ENCODE results near the gene DLX4.

The DLX4 gene

GRCh38 chr17:49970498-49970897 lies 1.5 kb downstream of the DLX4 start:
- no peak for DNase-seq

- no peak for DNase-seq
Measured at GRCh38 chr17:49971199-49971847, 2.3 kb downstream of the DLX4 start.

- no peak for DNase-seq
Measured at GRCh38 chr17:49971848-49972485, 3.0 kb downstream of the DLX4 start.

GRCh38 chr17:49972486-49973270 lies 3.7 kb downstream of the DLX4 start:
- no peak for DNase-seq

GRCh38 chr17:49973271-49973615 lies 4.3 kb downstream of the DLX4 start:
- DNase-seq: no peak

- DNase-seq: no peak
Measured at GRCh38 chr17:49975531-49975930, 6.5 kb downstream of the DLX4 start.

GRCh38 chr17:49976163-49976827 lies 7.3 kb downstream of the DLX4 start:
- DNase-seq: no peak

GRCh38 chr17:49976828-49977202 lies 7.8 kb downstream of the DLX4 start:
- DNase-seq: no peak

GRCh38 chr17:49977463-49978389 lies 8.7 kb downstream of the DLX4 start:
- DNase-seq: no peak

- no peak for DNase-seq
Measured at GRCh38 chr17:49978501-49978900, 9.5 kb downstream of the DLX4 start.

- DNase-seq: no peak
Measured at GRCh38 chr17:49979748-49980479, 10.9 kb downstream of the DLX4 start.

- no peak for DNase-seq
Measured at GRCh38 chr17:49980703-49981197, 11.8 kb downstream of the DLX4 start.

- no peak for DNase-seq
Measured at GRCh38 chr17:49984283-49984682, 15.3 kb downstream of the DLX4 start.

GRCh38 chr17:49984776-49985175 lies 15.8 kb downstream of the DLX4 start:
- DNase-seq: no peak

GRCh38 chr17:49985310-49985990 lies 16.5 kb downstream of the DLX4 start:
- no peak for DNase-seq

GRCh38 chr17:49986396-49987289 lies 17.7 kb downstream of the DLX4 start:
- no peak for DNase-seq

- no peak for DNase-seq
Measured at GRCh38 chr17:49987290-49987585, 18.2 kb downstream of the DLX4 start.

- no peak for DNase-seq
Measured at GRCh38 chr17:49987681-49988441, 18.9 kb downstream of the DLX4 start.

- no peak for DNase-seq
Measured at GRCh38 chr17:49989518-49989880, 20.5 kb downstream of the DLX4 start.

All from CD4-positive, alpha-beta T cell treated with Interleukin-17A for 1 hour (primary cell).